ENCODE results near the gene GALK1.

The GALK1 gene

GRCh38 chr17:75777296-75777922 is 12.4 kb upstream of the GALK1 start:
- H3K9ac ChIP-seq (ENCODE audit: low read length) = peak overlapping the region; percentile 34; the same call in 1 of the 2 replicates

GRCh38 chr17:75776386-75777295 is 11.6 kb upstream of the GALK1 start:
- H4K20me1 ChIP-seq (ENCODE audit: insufficient read depth, low read length) = no peaks in the 10 kb centered on the region
- peak overlapping the region; percentile 34; the same call in 1 of the 2 replicates for H3K9ac ChIP-seq (ENCODE audit: low read length)
- no peaks in the 10 kb centered on the region for H3K27me3 ChIP-seq (ENCODE audit: insufficient read depth, low read length)
- peak overlapping the region; percentile 92 for H3K4me2 ChIP-seq (ENCODE audit: low read length)
- no peaks in the 10 kb centered on the region for H3K9me3 ChIP-seq (ENCODE audit: low read length)
- TF ChIP-seq EZH2 (IDR thresholded peaks at IDR 0.05; ENCODE audit: borderline replicate concordance, low read length) = no peak
- TF ChIP-seq, protein P1, sequence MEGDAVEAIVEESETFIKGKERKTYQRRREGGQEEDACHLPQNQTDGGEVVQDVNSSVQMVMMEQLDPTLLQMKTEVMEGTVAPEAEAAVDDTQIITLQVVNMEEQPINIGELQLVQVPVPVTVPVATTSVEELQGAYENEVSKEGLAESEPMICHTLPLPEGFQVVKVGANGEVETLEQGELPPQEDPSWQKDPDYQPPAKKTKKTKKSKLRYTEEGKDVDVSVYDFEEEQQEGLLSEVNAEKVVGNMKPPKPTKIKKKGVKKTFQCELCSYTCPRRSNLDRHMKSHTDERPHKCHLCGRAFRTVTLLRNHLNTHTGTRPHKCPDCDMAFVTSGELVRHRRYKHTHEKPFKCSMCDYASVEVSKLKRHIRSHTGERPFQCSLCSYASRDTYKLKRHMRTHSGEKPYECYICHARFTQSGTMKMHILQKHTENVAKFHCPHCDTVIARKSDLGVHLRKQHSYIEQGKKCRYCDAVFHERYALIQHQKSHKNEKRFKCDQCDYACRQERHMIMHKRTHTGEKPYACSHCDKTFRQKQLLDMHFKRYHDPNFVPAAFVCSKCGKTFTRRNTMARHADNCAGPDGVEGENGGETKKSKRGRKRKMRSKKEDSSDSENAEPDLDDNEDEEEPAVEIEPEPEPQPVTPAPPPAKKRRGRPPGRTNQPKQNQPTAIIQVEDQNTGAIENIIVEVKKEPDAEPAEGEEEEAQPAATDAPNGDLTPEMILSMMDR (IDR thresholded peaks at IDR 0.05; ENCODE audit: low read length) = no peak
- H3K9me2 ChIP-seq (ENCODE audit: low read depth, low read length) = no peaks in the 10 kb centered on the region
- peaks cover 8% of the 10 kb centered on the region; the same call in 1 of the 2 replicates for H3F3A ChIP-seq (ENCODE audit: insufficient read depth, low read length)
- H3K36me3 ChIP-seq (ENCODE audit: insufficient read depth, low read length) = peaks cover 35% of the 10 kb centered on the region
- H2AFZ ChIP-seq (ENCODE audit: low read length) = no peak overlapping the region
- peak overlapping the region; percentile 41 for H3K27ac ChIP-seq (ENCODE audit: low read depth, low read length, poor library complexity, severe bottlenecking)
- H3K4me3 ChIP-seq (ENCODE audit: low read depth, low read length, poor library complexity, severe bottlenecking) = peak overlapping the region; percentile 95
- H3K79me2 ChIP-seq (ENCODE audit: insufficient read depth, low read length) = peaks cover 15% of the 10 kb centered on the region
- peaks cover 33% of the 10 kb centered on the region for H3K4me1 ChIP-seq (ENCODE audit: insufficient read depth, low read length, severe bottlenecking)

More at GRCh38 chr17:75777296-75777922, 12.4 kb upstream of the GALK1 start:
- Histone ChIP-seq H2AFZ (ENCODE audit: low read length) (no peak overlapping the region), H3K79me2 (ENCODE audit: insufficient read depth, low read length) (peaks cover 15% of the 10 kb centered on the region), H3K9me3 (ENCODE audit: low read length) (no peaks in the 10 kb centered on the region), H3K27me3 (ENCODE audit: insufficient read depth, low read length) (no peaks in the 10 kb centered on the region), H3K4me1 (ENCODE audit: insufficient read depth, low read length, severe bottlenecking) (peaks cover 28% of the 10 kb centered on the region), H3K4me3 (ENCODE audit: low read depth, low read length, poor library complexity, severe bottlenecking) (peak overlapping the region; percentile 95), H3F3A (ENCODE audit: insufficient read depth, low read length) (peaks cover 8% of the 10 kb centered on the region; the same call in 1 of the 2 replicates), H3K4me2 (ENCODE audit: low read length) (peak overlapping the region; percentile 92), H3K9me2 (ENCODE audit: low read depth, low read length) (no peaks in the 10 kb centered on the region), H3K27ac (ENCODE audit: low read depth, low read length, poor library complexity, severe bottlenecking) (no peak overlapping the region), H4K20me1 (ENCODE audit: insufficient read depth, low read length) (no peaks in the 10 kb centered on the region), H3K36me3 (ENCODE audit: insufficient read depth, low read length) (peaks cover 35% of the 10 kb centered on the region)
- TF ChIP-seq EZH2 (IDR thresholded peaks at IDR 0.05; ENCODE audit: borderline replicate concordance, low read length) = no peak
- TF ChIP-seq, protein P1 (IDR thresholded peaks at IDR 0.05; ENCODE audit: low read length) = no peak

DNA sequence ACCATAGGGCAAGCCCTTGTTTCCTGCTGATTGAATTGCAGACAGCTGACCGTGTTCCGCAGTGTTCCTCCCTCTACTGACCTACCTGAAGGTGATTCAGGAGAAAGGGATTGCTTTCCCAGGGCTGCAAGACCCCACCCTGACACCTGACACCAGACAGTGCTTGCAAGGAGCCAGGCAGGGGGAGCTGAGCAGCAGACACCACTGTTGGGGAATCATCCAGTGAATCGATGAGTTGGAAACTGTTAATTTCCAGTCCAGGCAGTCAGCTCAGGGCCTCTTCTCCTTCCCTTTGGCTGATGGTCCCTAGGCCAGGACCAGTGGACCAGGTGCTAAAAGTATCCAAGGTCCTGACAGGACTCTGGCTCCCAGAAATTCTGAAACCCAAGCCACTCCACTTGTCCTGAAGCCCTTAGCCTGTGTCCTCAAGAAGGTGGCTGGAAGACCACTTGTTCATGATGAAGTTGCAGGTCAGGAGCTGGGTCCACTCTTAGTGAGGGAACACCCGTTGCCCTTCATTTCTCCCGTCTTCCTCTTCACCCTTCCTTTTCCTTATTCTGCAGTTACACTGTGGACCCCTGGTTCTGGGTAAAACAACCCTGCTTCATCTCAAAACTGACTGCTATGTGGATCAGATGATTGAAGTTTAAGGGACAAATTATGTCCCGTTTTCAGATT is 10.1 kb upstream of the GALK1 start:
- Histone ChIP-seq H3K9me2 (ENCODE audit: low read depth, low read length) (no peaks in the 10 kb centered on the region), H3K4me1 (ENCODE audit: insufficient read depth, low read length, severe bottlenecking) (peaks cover 33% of the 10 kb centered on the region), H2AFZ (ENCODE audit: low read length) (no peak overlapping the region), H3K9me3 (ENCODE audit: low read length) (no peaks in the 10 kb centered on the region), H3F3A (ENCODE audit: insufficient read depth, low read length) (peaks cover 8% of the 10 kb centered on the region; the same call in 1 of the 2 replicates), H3K27me3 (ENCODE audit: insufficient read depth, low read length) (no peaks in the 10 kb centered on the region), H3K27ac (ENCODE audit: low read depth, low read length, poor library complexity, severe bottlenecking) (no peak overlapping the region), H3K9ac (ENCODE audit: low read length) (no peak overlapping the region), H3K4me3 (ENCODE audit: low read depth, low read length, poor library complexity, severe bottlenecking) (no peak overlapping the region), H3K36me3 (ENCODE audit: insufficient read depth, low read length) (peaks cover 35% of the 10 kb centered on the region), H3K4me2 (ENCODE audit: low read length) (no peak overlapping the region), H4K20me1 (ENCODE audit: insufficient read depth, low read length) (no peaks in the 10 kb centered on the region), H3K79me2 (ENCODE audit: insufficient read depth, low read length) (peaks cover 15% of the 10 kb centered on the region)
- TF ChIP-seq, protein P1 (IDR thresholded peaks at IDR 0.05; ENCODE audit: low read length) = no peak
- TF ChIP-seq EZH2 (IDR thresholded peaks at IDR 0.05; ENCODE audit: borderline replicate concordance, low read length) = no peak
